Breast epithelium (tissue), 4 donors: Measurements from ENCODE around the gene TRMT5. TPM values are rescaled to one million over a fixed set of nuclear protein-coding genes. Genes with fewer than 3 reads are reported as not detected.

Source experiments
- DNase-seq, 2 donors: peaks; one replicate each; pipeline ENCODE4 v3.0.0-alpha.2; 2019; ENCODE audit warnings: low spot score in 2 of 2
- H3K27ac ChIP-seq, 2 donors: fragments of 200-600 bp; sonication (generic) in 1 of 2; one replicate each; pipeline ENCODE4 v1.5.1; 2016 to 2019; ENCODE audit warnings: mild to moderate bottlenecking in 1 of 2
- H3K27me3 ChIP-seq, 2 donors: fragments of 200-600 bp; sonication (generic) in 1 of 2; one replicate each; pipeline versions ENCODE4 v1.5.1 to v1.6.0; 2017 to 2019; ENCODE audit warnings: control low read depth in 1 of 2, mild to moderate bottlenecking in 1 of 2
- H3K36me3 ChIP-seq: fragments of 200-600 bp; one replicate; pipeline ENCODE4 v1.5.1; 2019
- H3K4me1 ChIP-seq, 2 donors: fragments of 200-600 bp; sonication (generic); one replicate each; pipeline ENCODE4 v1.5.1; 2016 to 2019; ENCODE audit warnings: control low read depth in 1 of 2
- H3K4me3 ChIP-seq, 3 donors: fragments of 200-600 bp; sonication (generic); 1 replicate in 2 of 3; 2 replicates in 1 of 3; pipeline ENCODE4 v1.5.1; 2016 to 2019; ENCODE audit warnings: mild to moderate bottlenecking in 3 of 3, moderate library complexity in 2 of 3
- H3K9me3 ChIP-seq, 2 donors: fragments of 200-600 bp; sonication (generic) in 1 of 2; one replicate each; pipeline ENCODE4 v1.5.1; 2016 to 2019; ENCODE audit warnings: control low read depth in 1 of 2
- POLR2A ChIP-seq: fragments of 450-650 bp; IDR thresholded peaks from one replicate; pipeline ENCODE4 v1.6.1; 2016; ENCODE audit warnings: antibody characterized with exemption, mild to moderate bottlenecking, moderate library complexity
- POLR2AphosphoS5 ChIP-seq, 3 donors: sonication (generic); formaldehyde crosslinking; IDR thresholded peaks; one replicate each; pipeline ENCODE4 v1.6.1; 2017; ENCODE audit warnings: antibody characterized with exemption in 3 of 3
- intact Hi-C: fragments of 100-400 bp; cut with DNase I; formaldehyde crosslinking; loops from one replicate; pipeline ENCODE4 v1.15.1; 2023; ENCODE audit warnings: low total_unique reads
- total RNA-seq, 3 donors: library from RNA; depleted of rRNA; stranded (reverse); fragments of >200 nt; gene quantifications; one replicate each; pipeline ENCODE4 v1.1.0, GENCODE V29; 2016
- TF ChIP-seq, protein P1 (sequence below), 3 donors: fragments of 450-650 bp; IDR thresholded peaks; one replicate each; pipeline ENCODE4 v1.5.1; 2016 to 2017; ENCODE audit warnings: antibody characterized with exemption in 3 of 3, mild to moderate bottlenecking in 3 of 3, moderate library complexity in 3 of 3

The TRMT5 gene, protein sequence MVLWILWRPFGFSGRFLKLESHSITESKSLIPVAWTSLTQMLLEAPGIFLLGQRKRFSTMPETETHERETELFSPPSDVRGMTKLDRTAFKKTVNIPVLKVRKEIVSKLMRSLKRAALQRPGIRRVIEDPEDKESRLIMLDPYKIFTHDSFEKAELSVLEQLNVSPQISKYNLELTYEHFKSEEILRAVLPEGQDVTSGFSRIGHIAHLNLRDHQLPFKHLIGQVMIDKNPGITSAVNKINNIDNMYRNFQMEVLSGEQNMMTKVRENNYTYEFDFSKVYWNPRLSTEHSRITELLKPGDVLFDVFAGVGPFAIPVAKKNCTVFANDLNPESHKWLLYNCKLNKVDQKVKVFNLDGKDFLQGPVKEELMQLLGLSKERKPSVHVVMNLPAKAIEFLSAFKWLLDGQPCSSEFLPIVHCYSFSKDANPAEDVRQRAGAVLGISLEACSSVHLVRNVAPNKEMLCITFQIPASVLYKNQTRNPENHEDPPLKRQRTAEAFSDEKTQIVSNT
- 10 to 100 TPM in 2 of 3 donors, 1 to 10 TPM in 1; 8.8 to 13.8 (median 11.4) TPM for total RNA-seq

DNA sequence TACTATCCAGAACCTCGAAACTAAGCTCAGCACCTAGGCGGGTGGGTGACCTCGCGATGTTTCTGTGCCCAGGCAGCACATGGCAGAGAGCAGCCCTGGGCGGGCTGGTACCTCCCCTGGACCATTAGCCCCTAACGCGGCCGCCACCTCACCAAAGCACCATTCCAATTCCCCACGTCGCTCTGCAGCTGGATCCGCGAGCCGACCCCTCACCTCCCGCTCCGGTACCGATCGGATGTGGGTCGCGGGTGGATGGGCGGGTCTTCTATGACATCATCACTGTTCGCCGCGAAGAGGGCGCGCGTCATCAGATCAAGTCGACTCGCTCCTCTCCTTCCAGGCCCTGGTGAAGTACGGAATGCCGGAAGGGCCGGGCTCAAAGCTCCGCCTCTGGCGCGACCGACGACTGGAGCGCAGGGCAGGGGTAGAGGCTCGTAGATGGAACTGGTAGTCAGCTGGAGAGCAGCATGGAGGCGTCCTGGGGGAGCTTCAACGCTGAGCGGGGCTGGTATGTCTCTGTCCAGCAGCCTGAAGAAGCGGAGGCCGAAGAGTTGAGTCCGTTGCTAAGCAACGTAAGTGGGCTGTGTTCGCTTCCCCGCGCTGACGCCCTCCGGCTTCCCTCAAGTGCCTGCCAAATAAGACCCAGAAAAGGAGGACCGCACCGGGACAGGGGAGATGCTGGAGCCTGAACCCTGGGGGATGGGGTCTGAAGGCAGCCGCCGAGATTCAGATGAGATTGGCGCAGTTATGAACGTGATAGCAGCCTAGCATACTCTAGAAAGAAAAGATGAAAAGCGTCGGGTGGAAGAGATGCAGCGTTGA is at the start of gene TRMT5, which contains the start of gene SLC38A6:
TRMT5 (minus strand) TSS at position 269 of the 822 bp plus-strand sequence; CDS start at position 163, 106 bp downstream.
SLC38A6 (plus strand) TSS at position 435 of the 822 bp plus-strand sequence; CDS start at position 468, 33 bp downstream.
- H3K27ac ChIP-seq = peak within 1 kb of the TSS; percentile 91 to 96
- intact Hi-C loops = no loop called here
- no peak for TF ChIP-seq POLR2A
- TF ChIP-seq, protein P1, sequence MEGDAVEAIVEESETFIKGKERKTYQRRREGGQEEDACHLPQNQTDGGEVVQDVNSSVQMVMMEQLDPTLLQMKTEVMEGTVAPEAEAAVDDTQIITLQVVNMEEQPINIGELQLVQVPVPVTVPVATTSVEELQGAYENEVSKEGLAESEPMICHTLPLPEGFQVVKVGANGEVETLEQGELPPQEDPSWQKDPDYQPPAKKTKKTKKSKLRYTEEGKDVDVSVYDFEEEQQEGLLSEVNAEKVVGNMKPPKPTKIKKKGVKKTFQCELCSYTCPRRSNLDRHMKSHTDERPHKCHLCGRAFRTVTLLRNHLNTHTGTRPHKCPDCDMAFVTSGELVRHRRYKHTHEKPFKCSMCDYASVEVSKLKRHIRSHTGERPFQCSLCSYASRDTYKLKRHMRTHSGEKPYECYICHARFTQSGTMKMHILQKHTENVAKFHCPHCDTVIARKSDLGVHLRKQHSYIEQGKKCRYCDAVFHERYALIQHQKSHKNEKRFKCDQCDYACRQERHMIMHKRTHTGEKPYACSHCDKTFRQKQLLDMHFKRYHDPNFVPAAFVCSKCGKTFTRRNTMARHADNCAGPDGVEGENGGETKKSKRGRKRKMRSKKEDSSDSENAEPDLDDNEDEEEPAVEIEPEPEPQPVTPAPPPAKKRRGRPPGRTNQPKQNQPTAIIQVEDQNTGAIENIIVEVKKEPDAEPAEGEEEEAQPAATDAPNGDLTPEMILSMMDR (IDR thresholded peaks at IDR 0.05) = no peak
- peak in 2 of 3 donors; percentile 87 to 90 for TF ChIP-seq POLR2AphosphoS5 (IDR thresholded peaks at IDR 0.05)

DNA sequence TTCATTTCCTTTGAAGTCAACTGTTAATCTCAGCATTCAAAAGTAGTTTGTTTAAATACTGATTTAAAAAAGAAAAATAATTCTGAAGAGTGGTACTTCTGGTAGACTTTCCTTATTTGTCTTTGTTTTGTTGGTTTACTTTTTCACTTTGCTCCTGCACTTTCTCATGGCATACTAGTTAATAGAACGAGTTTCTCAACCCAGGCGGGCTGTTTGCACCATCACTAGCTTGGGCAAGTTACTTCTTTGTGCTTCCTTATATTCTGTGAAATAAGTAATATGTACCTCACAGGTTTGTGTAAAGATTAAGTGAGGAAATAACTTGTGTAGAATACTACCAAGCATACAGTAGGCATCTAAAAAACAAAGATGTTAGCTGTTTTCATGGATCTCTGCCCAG is 45.6 kb upstream of the TRMT5 start:
- intact Hi-C loops = loop anchor here (5.0 to 10.0 kb wide), 3 partner anchors 228 to 989 kb away; no protein-coding TSS in a partner anchor
- TF ChIP-seq POLR2AphosphoS5 (IDR thresholded peaks at IDR 0.05) (no peak), POLR2A (no peak)
- TF ChIP-seq, protein P1 (IDR thresholded peaks at IDR 0.05) = no peak
- DNase-seq = no peak
- Histone ChIP-seq H3K9me3 (no peaks in the 10 kb centered on the region), H3K27me3 (no peaks in the 10 kb centered on the region), H3K4me3 (no peak overlapping the region), H3K4me1 (no peaks in the 10 kb centered on the region), H3K36me3 (no peaks in the 10 kb centered on the region), H3K27ac (no peak overlapping the region)

More for the DNA sequence above, at the start of gene TRMT5, which contains the start of gene SLC38A6:
- Histone ChIP-seq H3K4me1 (peaks cover 0 to 3% of the 10 kb centered on the region in 2 donors), H3K4me3 (peak within 1 kb of the TSS; percentile 75 to 88 (median 82)), H3K36me3 (no peaks in the 10 kb centered on the region), H3K27me3 (no peaks in the 10 kb centered on the region), H3K9me3 (no peaks in the 10 kb centered on the region)
- peak; percentile 93 for DNase-seq

DNA sequence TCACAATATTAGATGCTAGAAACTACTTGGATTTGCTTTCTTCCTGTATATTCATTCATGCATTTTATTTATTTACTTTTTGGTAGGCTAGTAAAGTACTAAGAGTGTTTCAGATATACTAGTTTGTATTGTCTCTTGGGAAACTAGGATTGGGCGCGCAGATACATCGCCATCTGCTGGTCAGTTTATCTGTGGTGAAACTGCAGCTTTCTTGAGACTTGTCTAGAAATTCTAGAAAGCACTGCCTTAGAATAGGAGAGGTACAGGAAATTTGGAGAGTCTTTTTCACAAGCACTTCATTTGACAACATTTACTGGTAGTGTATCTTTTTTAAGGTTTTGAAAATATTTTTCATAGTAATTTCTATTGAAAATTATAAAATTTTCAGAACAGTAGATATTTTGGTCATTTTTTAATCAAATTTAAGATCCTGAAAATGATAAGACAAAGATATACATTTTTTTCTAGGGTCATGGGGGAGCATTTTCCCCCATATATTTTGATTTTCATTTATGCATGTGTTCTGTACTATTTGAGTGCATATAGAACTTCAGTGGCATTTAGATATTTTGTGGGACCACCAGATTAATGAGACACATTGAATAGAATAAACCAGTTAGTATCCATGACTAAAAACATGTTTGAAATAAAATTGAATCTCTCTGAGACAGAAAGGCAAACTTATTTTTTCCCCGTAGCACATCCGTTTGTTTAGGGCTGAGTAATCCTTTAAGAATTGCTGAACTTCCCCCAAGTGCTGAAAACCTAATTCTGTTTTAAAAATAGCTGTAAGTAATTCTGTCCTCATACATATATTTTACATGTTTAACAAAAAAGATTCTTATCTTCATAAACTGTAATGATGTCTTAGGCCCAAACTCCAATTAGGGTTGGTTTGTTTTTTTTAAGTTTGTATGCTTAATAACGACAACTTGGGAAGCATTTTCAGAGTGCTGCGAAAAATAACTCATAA is 44.7 kb upstream of the TRMT5 start:
- TF ChIP-seq, protein P1 (IDR thresholded peaks at IDR 0.05) = peak in 2 of 3 donors; percentile 74 to 80
- TF ChIP-seq POLR2A = no peak
- no peak overlapping the region for H3K27ac ChIP-seq
- no peak overlapping the region for H3K4me3 ChIP-seq
- H3K4me1 ChIP-seq = no peaks in the 10 kb centered on the region
- intact Hi-C loops = loop anchor here (5.0 to 10.0 kb wide), 3 partner anchors 229 to 988 kb away; no protein-coding TSS in a partner anchor
- peak; percentile 22 to 63 for DNase-seq
- no peaks in the 10 kb centered on the region for H3K9me3 ChIP-seq
- no peaks in the 10 kb centered on the region for H3K27me3 ChIP-seq
- no peaks in the 10 kb centered on the region for H3K36me3 ChIP-seq

DNA sequence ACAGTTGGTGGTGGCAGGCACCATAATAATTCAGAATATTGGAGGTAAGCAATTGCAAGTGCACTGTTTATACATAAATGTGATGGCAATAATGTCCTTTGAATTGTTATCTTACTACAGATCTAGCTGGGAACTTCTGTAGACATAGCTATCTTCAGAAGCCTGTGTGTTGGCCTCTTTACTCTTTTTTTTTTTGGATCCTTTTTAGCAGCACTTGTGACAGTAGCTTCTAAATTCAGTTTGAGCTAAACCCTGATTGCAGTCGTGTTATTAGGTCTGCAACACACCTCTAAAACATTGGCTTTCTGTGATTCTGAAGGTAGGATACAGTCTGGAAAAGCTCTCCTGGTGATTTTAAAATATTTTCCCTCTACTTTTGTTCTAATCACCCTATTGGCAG is 38.7 kb upstream of the TRMT5 start:
- TF ChIP-seq, protein P1 (IDR thresholded peaks at IDR 0.05) = no peak
- TF ChIP-seq POLR2AphosphoS5 (IDR thresholded peaks at IDR 0.05) (no peak), POLR2A (no peak)
- H3K36me3 ChIP-seq = no peaks in the 10 kb centered on the region
- intact Hi-C loops = no loop called here

More for the DNA sequence above, 38.7 kb upstream of the TRMT5 start:
- Histone ChIP-seq H3K27me3 (no peaks in the 10 kb centered on the region), H3K9me3 (peaks cover 0 to 7% of the 10 kb centered on the region in 2 donors), H3K4me1 (no peaks in the 10 kb centered on the region), H3K4me3 (no peak overlapping the region), H3K27ac (no peak overlapping the region)
- DNase-seq = no peak
